GM18870 (cell line): Measurements from ENCODE around the gene ZNF367.

Source experiments
- ATAC-seq: cut with Tn5 transposase; IDR thresholded peaks from one replicate; pipeline ENCODE4 v1.9.1; 2021; ENCODE audit warnings: moderate library complexity; ENCODE audit not compliant: unreplicated experiment

The ZNF367 gene

GRCh38 chr9:96418083-96418919 lies at the start of gene ZNF367:
Gene ZNF367, minus strand, starts transcription at chr9:96418370. Its CDS starts 338 bp downstream, at chr9:96418032.
- ATAC-seq = peak; percentile 51

GRCh38 chr9:96467784-96468183 lies 49.6 kb upstream of the ZNF367 start:
- no peak for ATAC-seq

- no peak for ATAC-seq
These were observed 46.3 kb upstream of the ZNF367 start for GRCh38 chr9:96464426-96464825.

GRCh38 chr9:96462541-96462940 lies 44.4 kb upstream of the ZNF367 start:
- ATAC-seq = no peak

GRCh38 chr9:96461336-96461735 lies 43.2 kb upstream of the ZNF367 start:
- no peak for ATAC-seq

GRCh38 chr9:96460882-96461281 lies 42.7 kb upstream of the ZNF367 start:
- no peak for ATAC-seq

- no peak for ATAC-seq
These were observed 42.3 kb upstream of the ZNF367 start for GRCh38 chr9:96460470-96460869.

GRCh38 chr9:96459268-96460007 lies 41.3 kb upstream of the ZNF367 start:
- no peak for ATAC-seq

GRCh38 chr9:96458226-96458625 lies 40.1 kb upstream of the ZNF367 start:
- no peak for ATAC-seq

GRCh38 chr9:96457266-96457665 lies 39.1 kb upstream of the ZNF367 start:
- ATAC-seq = no peak

GRCh38 chr9:96453625-96454024 lies 35.5 kb upstream of the ZNF367 start:
- no peak for ATAC-seq

- ATAC-seq = no peak
These were observed 32.7 kb upstream of the ZNF367 start for GRCh38 chr9:96450613-96451528.

- ATAC-seq = peak; percentile 67
These were observed 31.9 kb upstream of the ZNF367 start, which contains the start of gene HABP4 for GRCh38 chr9:96449845-96450612. Gene HABP4, plus strand, starts transcription at chr9:96450169. Its CDS starts 111 bp downstream, at chr9:96450280.

- ATAC-seq = peak; percentile 38
These were observed 31.3 kb upstream of the ZNF367 start for GRCh38 chr9:96449523-96449844.

GRCh38 chr9:96448546-96449170 lies 30.5 kb upstream of the ZNF367 start:
- ATAC-seq = no peak

GRCh38 chr9:96447406-96447805 lies 29.2 kb upstream of the ZNF367 start:
- no peak for ATAC-seq

GRCh38 chr9:96442491-96442890 lies 24.3 kb upstream of the ZNF367 start:
- ATAC-seq = no peak

GRCh38 chr9:96441798-96442445 lies 23.8 kb upstream of the ZNF367 start:
- no peak for ATAC-seq

- ATAC-seq = no peak
These were observed 22.6 kb upstream of the ZNF367 start for GRCh38 chr9:96440671-96441199.
